ENCODE measurements around the gene ERG28.

Gene ERG28

GRCh38 chr14:75660238-75660629 is 442 bp downstream of the ERG28 start:
- no peak for DNase-seq (ENCODE audit: low read depth in 1 of 2, low spot score in 1 of 2)

- no peak for DNase-seq (ENCODE audit: low read depth in 1 of 2, low spot score in 1 of 2)
Observed at GRCh38 chr14:75658957-75659356, 1.7 kb downstream of the ERG28 start.

- DNase-seq (ENCODE audit: low read depth in 1 of 2, low spot score in 1 of 2) = no peak
Observed at GRCh38 chr14:75657331-75657730, 3.3 kb downstream of the ERG28 start.

- no peak for DNase-seq (ENCODE audit: low read depth in 1 of 2, low spot score in 1 of 2)
Observed at GRCh38 chr14:75655235-75655634, 5.4 kb downstream of the ERG28 start.

- peak; percentile 79 to 80 for DNase-seq (ENCODE audit: low read depth in 1 of 2, low spot score in 1 of 2)
Observed at GRCh38 chr14:75654127-75654732, 6.4 kb downstream of the ERG28 start.

GRCh38 chr14:75653563-75653962 is 7.1 kb downstream of the ERG28 start:
- no peak for DNase-seq (ENCODE audit: low read depth in 1 of 2, low spot score in 1 of 2)

GRCh38 chr14:75650253-75651058 is 10.2 kb downstream of the ERG28 start:
- no peak for DNase-seq (ENCODE audit: low read depth in 1 of 2, low spot score in 1 of 2)

DNA sequence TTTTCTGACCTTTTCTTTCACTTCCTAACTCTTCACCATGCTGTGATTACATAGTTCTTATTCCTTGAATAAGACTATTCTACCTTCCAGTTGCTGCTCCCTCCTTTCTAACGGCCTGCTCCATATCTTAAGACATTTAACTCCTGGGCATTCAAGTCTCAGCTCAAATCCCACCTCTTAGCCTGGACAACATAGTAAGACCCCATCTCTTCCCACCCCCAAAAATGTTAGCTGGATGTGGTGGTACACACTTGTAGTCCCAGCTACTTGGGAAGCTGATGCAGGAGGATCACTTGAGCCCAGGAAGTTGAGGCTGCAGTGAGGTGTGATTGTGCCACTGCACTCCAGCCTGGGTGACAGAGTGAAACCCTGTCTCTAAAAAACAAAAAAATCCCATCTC is 10.9 kb downstream of the ERG28 start:
- DNase-seq (ENCODE audit: low read depth in 1 of 2, low spot score in 1 of 2) = no peak

DNA sequence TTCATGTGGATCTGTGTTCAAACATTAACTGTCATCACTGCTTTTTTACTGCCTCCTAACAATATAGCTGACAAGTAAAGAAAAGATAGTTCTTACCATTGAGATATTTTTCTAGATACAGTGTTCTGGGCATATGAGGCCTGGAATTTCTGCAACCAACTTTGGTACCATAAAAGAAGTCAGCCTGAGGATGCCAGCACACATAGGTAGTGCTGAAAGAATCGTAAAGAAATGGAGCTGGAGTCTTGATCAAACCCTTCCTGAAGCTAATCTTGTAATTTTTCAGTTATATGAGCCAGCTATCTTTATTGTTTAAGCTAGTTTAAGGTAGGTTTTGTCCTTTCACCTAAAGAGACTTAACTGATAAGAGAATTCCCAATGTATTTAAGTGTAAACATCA is 11.3 kb downstream of the ERG28 start:
- DNase-seq (ENCODE audit: low read depth in 1 of 2, low spot score in 1 of 2) = no peak

GRCh38 chr14:75648066-75648838 is 12.4 kb downstream of the ERG28 start:
- no peak for DNase-seq (ENCODE audit: low read depth in 1 of 2, low spot score in 1 of 2)

- DNase-seq (ENCODE audit: low read depth in 1 of 2, low spot score in 1 of 2) = no peak
Observed at GRCh38 chr14:75647640-75648039, 13.0 kb downstream of the ERG28 start.

GRCh38 chr14:75646762-75647161 is 13.9 kb downstream of the ERG28 start:
- DNase-seq (ENCODE audit: low read depth in 1 of 2, low spot score in 1 of 2) = no peak

GRCh38 chr14:75645056-75645455 is 15.6 kb downstream of the ERG28 start:
- DNase-seq (ENCODE audit: low read depth in 1 of 2, low spot score in 1 of 2) = no peak

DNA sequence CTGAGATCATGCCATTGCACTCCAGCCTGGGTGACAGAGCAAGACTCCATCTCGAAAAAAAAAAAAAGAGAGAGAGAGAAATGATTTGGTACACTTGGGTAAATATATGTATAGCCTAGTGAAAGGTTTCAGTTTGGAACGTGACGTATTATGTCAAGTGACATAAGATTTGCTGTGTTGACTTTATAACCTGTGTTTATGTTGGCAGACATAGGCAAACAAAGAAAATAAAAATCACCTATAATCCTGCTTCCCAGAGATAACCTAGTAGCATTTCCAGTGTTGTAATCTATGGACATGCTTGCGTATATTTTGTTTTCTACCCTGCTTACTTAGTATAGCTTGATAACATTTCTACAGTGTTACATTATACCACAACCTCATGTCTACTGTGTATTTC is 16.7 kb downstream of the ERG28 start:
- DNase-seq (ENCODE audit: low read depth in 1 of 2, low spot score in 1 of 2) = no peak

DNA sequence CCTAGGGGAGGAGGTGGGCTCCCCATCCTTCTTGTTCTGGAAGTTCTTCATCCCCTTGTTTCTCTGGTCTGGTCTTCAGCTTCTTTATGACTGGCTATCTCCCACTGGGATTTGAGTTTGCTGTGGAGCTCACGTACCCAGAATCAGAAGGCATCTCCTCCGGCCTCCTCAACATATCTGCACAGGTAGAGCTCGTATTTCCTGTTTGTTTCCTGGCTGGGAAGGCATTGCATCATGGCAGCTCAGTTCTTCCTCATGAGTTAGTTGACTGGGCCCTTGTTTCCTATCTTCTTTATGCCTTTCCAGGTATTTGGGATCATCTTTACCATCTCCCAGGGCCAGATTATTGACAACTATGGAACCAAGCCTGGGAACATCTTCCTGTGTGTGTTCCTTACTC is 19.8 kb downstream of the ERG28 start:
- DNase-seq (ENCODE audit: low read depth in 1 of 2, low spot score in 1 of 2) = no peak

- DNase-seq (ENCODE audit: low read depth in 1 of 2, low spot score in 1 of 2) = no peak
Observed at GRCh38 chr14:75636100-75636692, 24.5 kb downstream of the ERG28 start.

DNA sequence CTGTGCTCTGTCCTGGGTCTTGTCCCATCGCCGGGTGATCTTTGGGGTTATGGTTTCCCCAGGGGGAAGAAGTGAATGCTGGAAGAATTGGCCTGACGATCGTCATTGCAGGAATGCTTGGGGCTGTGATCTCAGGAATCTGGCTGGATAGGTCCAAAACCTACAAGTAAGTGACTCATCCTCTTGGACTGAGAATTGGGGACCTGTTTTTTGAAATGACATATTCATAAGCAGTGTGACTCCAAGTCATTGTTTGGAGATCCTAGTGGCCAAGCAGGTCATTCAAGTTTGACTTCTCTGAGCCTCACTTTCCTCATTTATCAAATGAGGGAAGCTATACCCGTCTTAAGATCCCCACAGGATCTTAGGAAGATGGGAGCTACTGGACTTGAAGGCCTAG is 25.8 kb downstream of the ERG28 start:
- no peak for DNase-seq (ENCODE audit: low read depth in 1 of 2, low spot score in 1 of 2)

- DNase-seq (ENCODE audit: low read depth in 1 of 2, low spot score in 1 of 2) = no peak
Observed at GRCh38 chr14:75631453-75631831, 29.2 kb downstream of the ERG28 start.

DNA sequence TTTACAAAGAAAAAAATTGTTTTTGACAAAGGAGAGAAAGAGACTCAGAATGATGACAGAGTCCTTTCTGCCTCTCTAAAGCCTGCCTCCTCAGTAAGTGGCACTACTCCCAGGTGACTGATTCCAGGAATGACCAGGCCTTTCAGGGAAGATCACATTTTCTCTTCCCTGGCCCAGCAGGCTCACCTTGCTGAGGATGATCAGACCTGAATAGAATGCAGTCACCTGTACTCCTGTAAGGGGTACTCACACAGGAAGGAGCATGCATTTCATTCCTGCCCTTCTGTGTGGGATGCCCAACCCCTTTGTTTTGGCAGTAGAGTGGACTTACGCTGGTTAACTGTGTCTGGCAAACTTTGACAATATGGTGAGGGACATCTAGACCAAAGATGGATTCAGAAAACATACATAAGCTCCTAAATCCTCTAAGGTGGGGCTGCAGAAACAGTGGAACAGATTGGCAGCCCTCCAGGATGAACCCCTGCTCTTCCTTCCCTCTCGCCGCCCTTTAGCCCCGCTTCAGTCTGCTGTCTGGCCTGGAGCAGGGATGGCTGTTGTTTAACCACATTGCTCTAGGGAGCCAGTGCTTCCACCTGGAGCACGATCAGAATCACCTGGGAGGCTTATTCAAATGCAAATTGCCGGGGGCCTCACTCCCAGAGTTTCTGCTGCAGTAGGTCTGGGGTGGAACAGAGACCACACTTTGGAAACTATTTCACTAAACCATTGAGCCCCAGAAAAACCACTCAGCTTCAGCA is 29.8 kb downstream of the ERG28 start:
- no peak for DNase-seq (ENCODE audit: low read depth in 1 of 2, low spot score in 1 of 2)

DNA sequence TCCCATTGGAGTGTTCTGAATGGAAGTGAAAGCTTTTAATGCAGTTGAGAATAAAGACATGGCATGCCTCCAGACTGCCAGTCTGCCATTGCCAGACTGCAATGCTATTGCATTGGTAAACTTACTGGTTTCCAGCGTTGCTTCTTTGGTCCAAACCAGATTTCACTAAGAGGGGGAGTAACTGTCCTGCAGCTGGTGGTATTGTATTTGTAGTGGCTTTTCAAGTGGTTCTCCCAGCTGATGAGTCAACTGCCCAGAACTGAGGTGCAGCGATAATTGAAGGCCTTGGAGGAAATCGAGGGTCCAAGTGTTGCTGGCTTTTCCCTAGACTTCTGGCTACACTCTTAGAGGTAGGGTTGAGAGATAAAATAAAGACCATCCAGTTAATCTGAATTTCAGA is 31.9 kb downstream of the ERG28 start:
- DNase-seq (ENCODE audit: low read depth in 1 of 2, low spot score in 1 of 2) = no peak

DNA sequence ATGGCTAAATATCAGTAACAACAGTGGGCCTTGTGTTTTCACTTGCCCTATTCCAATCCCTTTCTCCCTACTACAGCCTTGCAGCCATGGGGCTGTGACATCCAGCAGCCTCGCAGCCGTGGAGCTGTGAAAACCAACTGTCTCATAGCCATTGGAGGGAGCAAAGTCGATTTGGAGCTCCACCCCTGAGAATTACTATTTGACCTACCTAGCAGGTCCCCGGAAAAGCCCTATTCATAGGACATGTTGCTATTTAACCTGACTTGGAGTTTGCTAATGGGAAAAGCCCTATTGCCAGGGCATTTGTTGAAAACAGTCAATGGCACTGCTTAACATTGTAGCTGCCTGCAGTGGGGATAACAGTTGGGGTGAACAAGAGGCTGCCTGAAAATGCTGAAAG is 33.3 kb downstream of the ERG28 start:
- DNase-seq (ENCODE audit: low read depth in 1 of 2, low spot score in 1 of 2) = no peak

Data from activated CD4-positive, alpha-beta T cell treated with anti-CD3 and anti-CD28 coated beads, Interleukin-2, amount 50 U/mL, for 24 hours (primary cell).